HG02981 (cell line): ENCODE results near the gene PIK3R2.

Source experiments
- ATAC-seq: cut with Tn5 transposase; IDR thresholded peaks from one replicate; pipeline ENCODE4 v1.9.1; 2021; ENCODE audit warnings: mild to moderate bottlenecking, moderate library complexity; ENCODE audit not compliant: unreplicated experiment

The PIK3R2 gene

DNA sequence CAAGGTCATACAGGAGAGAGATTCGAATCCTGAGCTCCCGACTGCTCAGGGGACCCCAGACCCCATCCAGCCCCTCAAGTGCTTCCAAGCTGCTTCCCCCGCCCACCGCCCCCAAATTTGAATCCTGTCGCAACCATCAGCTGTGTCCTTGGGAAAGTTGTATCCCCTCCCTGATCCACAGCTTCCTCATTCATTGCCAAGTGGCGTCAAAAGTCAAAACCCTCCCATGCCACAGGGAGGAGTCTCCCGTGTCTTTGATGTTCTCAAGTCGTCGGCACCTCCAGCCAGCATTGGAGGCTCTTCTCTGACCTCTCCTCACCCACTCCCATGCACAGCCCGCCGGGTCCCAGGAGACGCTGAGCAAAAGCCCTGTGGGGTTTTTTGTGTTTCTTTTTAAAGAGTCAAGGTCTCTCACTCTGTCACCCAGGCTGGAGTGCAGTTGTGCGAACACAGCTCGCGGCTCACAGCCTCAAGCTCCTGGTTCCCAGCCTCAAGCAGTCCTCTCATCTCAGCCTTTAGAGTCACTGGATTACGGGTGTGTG is 17.8 kb downstream of the PIK3R2 start:
- ATAC-seq = no peak

DNA sequence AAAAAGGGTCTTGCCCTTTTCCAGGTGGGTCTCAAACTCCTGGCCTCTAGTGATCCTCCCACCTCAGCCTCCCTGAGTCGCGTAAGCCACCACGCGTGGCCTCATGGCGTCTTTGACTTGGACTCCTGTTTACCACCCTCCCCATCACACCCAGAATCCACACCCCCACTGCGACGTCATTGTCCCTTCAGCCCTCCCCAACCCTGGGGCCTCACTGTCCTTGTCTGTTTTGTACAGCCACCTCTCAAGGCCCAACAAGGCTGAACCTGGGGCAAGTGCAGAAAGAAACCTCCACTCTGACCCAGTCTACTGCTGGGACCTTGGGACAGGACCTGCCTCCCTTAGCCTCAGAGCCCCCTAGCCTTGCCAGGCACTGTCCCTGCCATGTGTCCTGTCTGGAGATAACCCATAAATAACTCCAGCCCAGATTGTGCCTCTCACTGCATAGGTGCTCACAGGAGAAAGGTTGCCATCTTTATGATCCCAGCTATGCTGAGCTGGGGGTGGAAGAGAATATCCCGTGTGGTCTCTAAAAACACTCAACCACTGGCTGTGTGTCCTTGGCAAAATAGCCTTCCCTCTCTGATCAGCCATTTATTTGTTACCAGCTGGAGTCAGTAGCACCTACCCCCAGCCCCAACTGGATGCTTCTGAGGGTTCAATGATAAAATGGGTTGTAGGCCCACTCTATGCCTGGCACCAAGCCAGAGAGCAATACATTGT is 18.8 kb downstream of the PIK3R2 start:
- no peak for ATAC-seq

DNA sequence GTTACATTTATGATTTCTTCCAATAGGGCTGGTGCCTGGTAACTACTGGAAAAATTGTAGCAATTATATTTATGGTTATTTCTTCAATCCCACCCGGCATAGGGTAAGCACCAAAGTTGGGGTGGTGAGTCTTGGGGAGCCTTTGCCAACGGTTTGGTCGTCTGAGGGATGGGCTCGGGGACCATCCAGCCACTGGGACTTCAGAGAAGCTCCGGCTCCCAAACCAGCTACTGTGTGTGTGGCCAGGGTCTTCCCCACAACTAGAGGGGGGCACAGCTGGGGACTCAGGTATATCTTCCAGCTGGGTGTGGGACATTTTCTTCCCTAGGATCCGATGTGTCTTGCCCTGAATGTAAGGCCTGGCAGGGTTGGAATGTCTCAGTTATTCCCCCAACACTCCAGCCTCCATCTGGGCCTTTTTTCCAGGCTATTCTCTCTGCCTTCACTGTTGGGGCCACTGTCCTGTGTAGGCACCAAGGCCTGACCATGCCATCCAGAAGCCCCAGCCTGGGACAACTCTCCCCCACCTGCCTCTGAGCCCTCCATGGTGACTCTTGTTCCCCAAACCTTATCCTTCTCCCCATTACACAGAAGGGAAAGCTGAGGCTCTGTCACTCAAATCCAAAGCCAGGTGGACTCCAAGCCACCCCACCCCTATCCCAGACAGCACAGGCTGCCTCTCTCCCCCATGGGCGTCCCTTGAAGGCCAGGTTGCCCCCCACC is 19.5 kb downstream of the PIK3R2 start:
- ATAC-seq = no peak

DNA sequence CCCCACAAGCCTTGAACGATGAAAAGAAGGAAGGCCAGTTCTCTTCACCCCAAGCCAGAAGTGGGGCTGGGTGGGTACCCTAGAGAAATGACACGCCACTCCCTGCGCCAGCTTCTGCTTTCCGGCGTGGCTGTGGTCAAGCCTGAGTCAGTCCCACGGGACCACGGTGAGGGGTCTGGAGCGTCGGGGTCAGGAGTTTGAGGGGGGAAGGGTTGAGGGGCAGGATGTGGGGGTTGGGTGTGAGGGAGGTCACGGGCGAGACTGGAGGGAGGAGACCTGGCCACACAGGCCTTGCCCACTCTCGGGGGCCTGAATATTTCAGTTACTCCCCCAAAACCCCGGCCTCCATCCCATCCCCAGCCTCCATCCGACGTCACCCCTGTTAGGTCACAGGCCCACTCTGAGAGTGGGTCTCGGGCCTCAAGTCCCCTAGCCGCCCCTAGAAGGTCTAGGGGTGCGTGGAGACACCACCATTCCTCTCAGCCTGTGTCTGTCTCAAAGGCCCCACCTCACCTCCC is 20.1 kb downstream of the PIK3R2 start:
- ATAC-seq = peak; percentile 5

DNA sequence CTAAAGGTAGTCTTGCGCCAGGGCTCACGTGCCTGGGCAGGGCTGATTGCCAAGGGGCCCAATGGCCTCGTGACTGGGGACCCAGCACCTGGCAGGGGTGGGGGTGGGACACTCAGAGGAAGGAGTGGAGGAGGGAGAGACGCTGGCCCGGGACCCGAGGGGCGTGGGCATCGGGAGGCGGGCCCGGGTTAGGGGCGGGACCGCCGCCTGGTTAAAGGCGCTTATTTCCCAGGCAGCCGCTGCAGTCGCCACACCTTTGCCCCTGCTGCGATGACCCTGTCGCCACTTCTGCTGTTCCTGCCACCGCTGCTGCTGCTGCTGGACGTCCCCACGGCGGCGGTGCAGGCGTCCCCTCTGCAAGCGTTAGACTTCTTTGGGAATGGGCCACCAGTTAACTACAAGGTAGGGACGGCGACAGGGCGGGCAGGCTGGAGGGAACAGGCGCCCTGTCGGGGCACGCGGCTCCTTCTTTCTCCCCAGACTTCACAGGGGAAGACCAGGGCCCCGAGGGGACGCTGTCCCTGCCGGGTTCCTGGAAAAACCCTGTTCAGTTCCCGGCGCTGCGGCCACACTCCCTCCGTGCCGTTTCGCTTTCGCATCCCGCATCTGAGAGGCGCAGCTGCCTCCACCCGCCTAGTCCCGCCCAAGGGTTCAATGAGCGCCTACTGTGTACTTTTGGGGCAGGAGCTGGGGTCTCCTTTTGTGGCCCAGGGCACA is 20.8 kb downstream of the PIK3R2 start, which contains the start of gene IFI30:
Gene IFI30 (plus strand): TSS at position 242 of the 717 bp plus-strand sequence. CDS start 29 bp downstream, at position 271.
- ATAC-seq = peak; percentile 42

DNA sequence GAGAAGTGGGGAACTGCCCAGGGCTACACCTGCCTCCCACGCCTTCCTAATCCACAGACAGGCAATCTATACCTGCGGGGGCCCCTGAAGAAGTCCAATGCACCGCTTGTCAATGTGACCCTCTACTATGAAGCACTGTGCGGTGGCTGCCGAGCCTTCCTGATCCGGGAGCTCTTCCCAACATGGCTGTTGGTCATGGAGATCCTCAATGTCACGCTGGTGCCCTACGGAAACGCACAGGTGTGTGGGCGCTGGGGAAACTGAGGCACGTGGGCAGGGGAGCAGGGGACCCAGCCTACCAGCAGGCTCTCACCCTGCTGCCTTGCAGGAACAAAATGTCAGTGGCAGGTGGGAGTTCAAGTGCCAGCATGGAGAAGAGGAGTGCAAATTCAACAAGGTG is 22.0 kb downstream of the PIK3R2 start:
- ATAC-seq = no peak

DNA sequence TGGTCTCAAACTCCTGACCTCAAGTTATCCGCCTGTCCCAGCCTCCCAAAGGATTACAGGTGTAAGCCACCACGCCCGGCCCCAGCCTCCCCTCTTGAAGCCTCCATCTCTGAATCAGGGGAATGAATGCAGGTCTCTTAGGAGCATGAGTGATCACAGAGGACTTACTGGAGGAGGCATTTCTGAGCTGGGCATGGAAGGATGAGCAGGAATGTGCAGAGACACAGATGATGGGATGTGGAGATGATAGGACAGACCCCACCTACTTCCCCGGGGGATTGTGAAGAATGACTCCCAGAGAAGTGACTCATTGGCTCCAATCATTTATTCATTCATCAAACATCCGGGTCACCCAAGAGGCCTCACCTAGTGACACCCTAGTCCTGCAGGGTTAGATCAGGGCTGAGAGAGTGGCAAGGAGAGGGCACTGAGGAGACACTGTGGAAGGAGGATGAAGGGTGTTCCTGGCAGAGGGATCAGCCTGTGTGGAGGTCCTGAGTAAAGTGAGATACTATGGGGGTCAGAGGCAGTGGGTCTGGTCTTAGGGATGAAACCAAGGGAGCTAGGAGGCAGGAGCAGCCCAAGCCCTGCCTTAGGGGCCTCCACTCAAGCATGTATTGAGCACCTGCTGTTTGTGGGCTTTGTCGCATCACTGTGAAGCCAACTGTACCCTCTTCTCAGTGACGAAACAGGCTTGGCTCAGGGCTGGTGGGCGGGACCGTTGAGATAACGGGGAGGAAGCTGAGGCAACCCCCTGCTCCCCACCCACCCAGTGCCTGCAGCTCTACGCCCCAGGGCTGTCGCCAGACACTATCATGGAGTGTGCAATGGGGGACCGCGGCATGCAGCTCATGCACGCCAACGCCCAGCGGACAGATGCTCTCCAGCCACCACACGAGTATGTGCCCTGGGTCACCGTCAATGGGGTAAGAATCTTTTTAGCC is 23.7 kb downstream of the PIK3R2 start:
- no peak for ATAC-seq

DNA sequence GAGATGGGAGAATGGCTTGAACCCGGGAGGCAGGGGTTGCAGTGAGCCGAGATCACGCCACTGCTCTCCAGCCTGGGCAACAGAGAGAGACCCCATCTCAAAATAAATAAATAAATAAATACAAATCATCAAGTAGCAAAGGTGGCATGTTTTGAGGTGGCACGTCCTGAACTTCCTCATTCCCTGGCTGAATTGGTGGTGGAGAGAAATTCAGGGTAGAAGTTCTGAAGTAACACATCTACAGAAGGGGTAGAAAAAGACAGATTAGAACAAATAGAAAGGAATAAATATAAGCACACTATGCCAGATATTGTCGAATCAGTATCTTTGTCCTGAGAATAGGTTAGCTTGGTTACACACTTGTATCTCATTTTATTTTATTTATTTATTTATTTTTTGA is 27.0 kb downstream of the PIK3R2 start:
- no peak for ATAC-seq

DNA sequence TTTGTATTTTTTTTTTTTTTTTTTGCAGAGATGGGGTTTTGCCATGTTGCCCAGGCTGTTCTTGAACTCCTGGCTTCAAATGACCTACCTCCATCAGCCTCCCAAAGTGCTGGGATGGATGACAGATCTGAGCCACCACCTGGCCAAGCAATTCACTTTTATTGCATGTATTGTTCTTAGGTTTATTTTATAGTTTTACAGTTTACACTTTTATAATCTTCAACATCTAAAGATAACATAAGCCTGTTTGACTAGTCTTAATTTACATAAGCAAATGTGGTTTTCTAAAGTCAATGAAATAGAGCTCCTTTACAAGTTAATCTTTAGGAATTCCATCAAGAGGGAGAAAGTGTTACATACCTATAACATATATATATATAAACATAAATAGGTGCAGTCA is 30.6 kb downstream of the PIK3R2 start:
- no peak for ATAC-seq

DNA sequence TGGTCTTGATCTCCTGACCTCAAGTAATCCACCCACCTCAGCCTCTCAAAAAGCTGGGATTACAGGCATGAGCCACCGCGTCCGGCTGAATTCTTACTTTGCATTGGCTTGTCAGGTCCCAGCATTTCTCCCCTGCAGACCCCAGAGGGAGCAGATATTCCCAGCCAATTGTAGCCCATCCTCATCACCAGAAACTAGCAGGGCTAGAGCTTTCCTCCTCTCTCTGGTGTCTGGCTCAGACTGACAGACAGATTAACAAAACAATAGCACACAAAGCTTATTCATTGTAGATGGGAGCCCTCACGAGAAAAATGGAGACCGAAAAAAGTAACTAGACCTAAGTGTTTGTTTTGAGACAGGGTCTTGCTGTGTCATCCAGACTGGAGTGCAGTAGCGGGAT is 32.6 kb downstream of the PIK3R2 start:
- no peak for ATAC-seq

DNA sequence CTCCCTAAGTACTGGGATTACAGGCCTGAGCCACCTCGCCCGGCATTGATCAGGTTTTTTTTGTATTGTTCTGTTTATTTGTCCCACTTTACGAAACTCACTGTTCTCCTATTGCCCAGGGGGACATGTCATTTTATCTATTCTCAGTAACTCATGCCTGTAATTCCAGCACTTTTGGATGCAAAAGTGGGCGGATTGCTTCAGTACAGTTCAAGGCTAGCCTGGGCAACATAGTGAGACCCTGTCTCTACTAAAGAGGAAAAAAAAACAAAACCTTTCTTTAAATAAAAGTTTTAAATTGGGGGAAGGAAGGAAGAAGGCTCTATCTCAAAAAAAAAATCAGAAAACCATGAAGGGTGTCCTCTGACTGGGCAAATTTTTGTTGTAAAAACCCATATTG is 37.3 kb downstream of the PIK3R2 start:
- ATAC-seq = no peak

DNA sequence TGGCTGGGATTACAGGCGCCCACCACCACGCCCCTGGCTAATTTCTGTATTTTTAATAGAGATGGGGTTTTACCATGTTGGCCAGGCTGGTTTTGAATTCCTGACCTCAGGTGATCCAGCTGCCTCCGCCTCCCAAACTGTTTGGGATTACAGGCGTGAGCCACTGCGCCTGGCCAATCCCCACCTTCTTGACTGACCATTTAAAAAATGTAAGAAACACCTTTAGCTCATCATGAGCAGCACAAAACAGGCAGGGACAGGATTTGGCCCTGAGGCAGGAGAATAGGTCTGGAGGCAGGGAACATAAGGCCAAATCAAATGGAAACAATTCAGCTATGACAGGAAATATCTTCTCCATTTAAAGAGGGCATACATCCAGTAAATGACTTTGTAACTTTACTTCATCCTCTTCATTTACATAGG is 38.7 kb downstream of the PIK3R2 start:
- ATAC-seq = no peak

DNA sequence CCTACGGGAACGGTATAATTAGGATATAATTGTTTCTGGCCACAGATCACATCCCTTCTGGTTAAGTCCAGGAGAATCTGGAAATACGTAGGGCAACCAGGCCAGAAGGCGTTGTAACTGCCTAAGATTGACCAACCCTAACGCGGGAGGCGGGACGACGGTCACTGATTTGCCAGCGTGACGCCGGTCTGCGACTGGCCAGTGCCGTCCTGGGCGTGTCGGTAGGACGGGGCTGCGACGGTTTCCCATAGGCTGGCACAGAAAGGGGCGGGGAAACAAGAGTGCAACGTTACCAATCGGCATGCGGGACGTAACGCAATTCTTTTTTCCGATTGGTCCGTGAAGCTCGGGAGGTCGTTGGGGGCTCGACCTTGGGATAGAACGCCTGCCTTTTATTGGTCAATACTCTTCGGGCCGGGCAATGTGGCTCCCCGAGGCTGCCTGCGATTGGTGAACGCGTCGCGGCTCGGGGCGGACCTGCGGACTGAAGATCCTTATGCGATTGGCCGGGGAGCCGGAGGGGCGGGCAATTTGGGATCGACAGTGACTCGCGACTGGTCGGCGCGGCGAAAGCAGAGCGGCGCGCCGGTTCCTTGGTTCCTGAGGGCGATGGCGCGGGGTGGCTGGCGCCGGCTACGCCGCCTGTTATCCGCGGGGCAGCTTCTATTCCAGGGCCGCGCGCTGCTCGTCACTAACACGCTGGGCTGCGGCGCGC is 39.9 kb downstream of the PIK3R2 start, which contains the start of gene MPV17L2:
Gene MPV17L2 (plus strand): TSS at position 546 of the 715 bp plus-strand sequence. CDS start 64 bp downstream, at position 610.
- ATAC-seq = peak; percentile 82

DNA sequence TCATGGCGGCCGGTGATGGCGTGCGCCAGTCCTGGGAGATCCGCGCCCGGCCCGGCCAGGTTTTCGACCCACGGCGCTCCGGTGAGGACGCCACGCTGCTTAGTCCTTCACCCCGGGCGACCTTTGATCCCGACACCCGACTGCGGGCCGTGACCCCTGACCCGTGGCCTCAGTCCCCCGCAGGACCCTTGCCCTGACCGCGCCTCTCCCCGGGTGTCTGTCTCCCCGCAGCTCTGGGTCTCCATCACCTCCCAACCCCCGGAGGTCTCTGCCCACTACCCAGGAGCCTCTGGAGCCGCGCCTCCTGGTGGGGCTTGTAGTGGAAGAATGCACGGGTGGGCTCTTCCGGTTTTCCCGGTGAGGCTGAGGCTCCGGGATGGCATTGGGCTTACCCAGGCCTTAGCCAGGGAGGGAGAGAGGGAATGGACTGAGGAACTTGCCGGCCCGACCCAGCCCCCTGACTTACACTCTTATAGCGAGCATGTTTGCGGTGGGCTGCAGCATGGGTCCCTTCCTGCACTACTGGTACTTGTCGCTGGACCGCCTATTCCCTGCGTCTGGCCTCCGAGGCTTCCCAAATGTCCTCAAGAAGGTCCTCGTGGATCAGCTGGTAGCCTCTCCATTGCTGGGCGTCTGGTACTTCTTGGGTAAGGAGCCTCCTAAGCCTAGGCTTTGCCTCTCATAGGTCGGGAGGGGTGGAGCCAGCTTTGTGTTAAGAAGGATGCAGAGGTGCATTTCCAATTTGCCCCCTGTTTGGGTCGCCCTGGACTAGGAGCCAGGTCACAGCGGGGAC is 40.6 kb downstream of the PIK3R2 start:
- no peak for ATAC-seq

DNA sequence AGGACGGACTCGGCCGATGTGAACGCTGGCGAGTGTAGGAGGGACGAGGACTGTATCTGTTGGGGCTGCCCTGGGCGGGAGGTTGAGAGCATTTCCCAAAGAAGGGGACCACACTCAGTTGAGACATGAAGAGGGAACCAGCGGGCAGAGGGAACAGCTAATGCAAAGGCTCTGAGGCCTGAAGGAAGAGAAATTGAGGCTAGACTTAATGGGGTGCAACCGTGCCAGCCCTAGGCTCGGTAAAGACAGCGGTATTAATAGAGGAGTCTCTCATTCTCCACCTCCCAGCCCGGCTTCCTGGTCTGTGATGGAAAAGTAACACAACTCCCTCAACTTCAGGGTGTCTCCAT is 41.2 kb downstream of the PIK3R2 start:
- ATAC-seq = no peak

DNA sequence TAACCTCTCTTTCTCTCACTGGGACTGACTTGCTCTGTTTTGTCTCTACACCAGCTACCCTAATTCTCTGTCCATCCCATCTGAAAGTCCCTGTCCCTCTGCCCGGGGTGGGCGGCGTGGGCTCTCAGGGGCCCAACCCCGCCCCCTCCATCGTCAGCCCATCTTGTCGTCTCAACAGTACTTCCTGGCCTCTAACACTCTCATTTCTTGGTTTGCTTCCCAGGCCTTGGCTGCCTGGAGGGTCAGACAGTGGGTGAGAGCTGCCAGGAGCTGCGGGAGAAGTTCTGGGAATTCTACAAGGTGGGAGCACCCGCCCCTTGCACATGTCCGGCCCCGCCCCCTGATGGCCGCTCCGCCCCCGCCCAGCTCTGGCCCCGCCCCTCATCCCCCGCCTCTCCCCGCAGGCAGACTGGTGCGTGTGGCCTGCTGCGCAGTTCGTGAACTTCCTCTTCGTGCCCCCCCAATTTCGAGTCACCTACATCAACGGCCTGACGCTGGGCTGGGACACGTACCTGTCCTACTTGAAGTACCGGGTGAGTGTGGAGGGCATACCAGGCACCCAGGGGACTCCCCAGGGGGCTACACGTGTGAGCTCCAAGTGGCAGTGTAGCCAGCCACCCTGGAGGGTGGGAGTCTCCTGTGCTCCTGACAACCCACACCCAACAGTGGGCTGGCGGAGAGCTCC is 41.7 kb downstream of the PIK3R2 start:
- no peak for ATAC-seq

DNA sequence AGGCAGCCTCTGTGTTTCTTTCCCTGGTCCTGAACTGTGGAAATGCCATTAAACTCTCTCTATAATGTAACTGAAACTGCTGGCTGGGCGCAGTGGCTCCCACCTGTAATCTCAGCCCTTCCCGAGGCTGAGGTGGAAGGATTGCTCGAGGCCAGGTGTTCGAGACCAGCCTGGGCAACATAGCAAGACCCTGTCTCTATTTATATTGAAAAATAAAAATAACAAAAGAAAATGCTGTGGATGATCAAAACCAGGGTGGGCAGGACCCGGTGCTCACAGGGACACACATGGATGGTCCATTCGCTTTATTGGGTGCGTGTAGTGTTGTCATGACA is 43.5 kb downstream of the PIK3R2 start:
- ATAC-seq = no peak

DNA sequence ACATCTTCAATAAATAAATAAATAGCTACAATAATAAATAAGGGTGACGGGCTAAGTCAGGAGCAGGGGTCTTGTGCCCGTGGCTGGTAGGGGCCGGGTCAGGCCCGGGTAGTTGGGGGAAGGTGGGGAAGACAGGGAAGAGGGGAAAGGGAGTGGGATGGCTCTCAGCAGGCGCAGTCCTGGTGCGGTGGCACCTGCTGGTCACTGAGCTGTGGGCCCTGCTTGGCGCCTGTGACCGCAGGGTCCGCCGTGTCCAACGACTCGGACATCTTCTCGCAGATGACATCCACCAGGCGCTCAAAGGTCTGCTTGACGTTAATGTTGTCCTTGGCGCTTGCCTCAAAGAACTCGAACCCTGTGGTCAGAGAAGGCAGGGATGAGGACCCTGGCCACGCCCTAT is 44.3 kb downstream of the PIK3R2 start:
- ATAC-seq = no peak
